Upper lobe of right lung (tissue), 1 donor: ENCODE measurements around the gene ESYT2. TPM values are rescaled to one million over a fixed set of nuclear protein-coding genes. Genes with fewer than 3 reads are reported as not detected.
"Not testable (repeated sequence)": the region's sequence is repeated elsewhere in the genome, so short reads cannot be mapped to it uniquely, and the experiment has no call there.

Source experiments
- ATAC-seq: fragments of 200-7000 bp; cut with Tn5 transposase; one replicate; pipeline ENCODE4 v1.9.1; 2020; ENCODE audit warnings: mild to moderate bottlenecking, moderate library complexity
- DNase-seq: peaks from one replicate; pipeline ENCODE4 v3.0.0-alpha.2; 2020
- H3K27ac ChIP-seq: fragments of 200-600 bp; one replicate; pipeline ENCODE4 v1.8.0; 2022
- H3K27me3 ChIP-seq: fragments of 200-600 bp; one replicate; pipeline ENCODE4 v1.8.0; 2022; ENCODE audit warnings: mild to moderate bottlenecking
- H3K36me3 ChIP-seq: fragments of 200-600 bp; one replicate; pipeline ENCODE4 v1.8.0; 2022
- H3K4me1 ChIP-seq: fragments of 200-600 bp; one replicate; pipeline ENCODE4 v1.8.0; 2022
- H3K4me3 ChIP-seq: fragments of 200-600 bp; one replicate; pipeline ENCODE4 v1.8.0; 2022; ENCODE audit warnings: mild to moderate bottlenecking
- H3K9me3 ChIP-seq: fragments of 200-600 bp; one replicate; pipeline ENCODE4 v1.8.0; 2022
- intact Hi-C: fragments of 100-400 bp; cut with DNase I; formaldehyde crosslinking; loops from one replicate; pipeline ENCODE4 v1.11.0; 2022
- total RNA-seq: library from RNA; stranded (reverse); fragmentation: NEBNext Ultra II Directional; extraction: Animal tissue kit (Norgen Biotek cat#: 25700); gene quantifications from one replicate; pipeline ENCODE4 v1.2.1, GENCODE V29; 2021
- TF ChIP-seq, protein P1 (sequence below): fragments of 200-600 bp; IDR thresholded peaks from one replicate; pipeline ENCODE4 v1.8.0; 2022; ENCODE audit warnings: antibody characterized with exemption
- donor health status: DM: no; HTN: yes; CAD: no; lungs with severe emphysema.

The ESYT2 gene
- total RNA-seq, 1 donor from 2014 or later: 63.1 TPM

DNA sequence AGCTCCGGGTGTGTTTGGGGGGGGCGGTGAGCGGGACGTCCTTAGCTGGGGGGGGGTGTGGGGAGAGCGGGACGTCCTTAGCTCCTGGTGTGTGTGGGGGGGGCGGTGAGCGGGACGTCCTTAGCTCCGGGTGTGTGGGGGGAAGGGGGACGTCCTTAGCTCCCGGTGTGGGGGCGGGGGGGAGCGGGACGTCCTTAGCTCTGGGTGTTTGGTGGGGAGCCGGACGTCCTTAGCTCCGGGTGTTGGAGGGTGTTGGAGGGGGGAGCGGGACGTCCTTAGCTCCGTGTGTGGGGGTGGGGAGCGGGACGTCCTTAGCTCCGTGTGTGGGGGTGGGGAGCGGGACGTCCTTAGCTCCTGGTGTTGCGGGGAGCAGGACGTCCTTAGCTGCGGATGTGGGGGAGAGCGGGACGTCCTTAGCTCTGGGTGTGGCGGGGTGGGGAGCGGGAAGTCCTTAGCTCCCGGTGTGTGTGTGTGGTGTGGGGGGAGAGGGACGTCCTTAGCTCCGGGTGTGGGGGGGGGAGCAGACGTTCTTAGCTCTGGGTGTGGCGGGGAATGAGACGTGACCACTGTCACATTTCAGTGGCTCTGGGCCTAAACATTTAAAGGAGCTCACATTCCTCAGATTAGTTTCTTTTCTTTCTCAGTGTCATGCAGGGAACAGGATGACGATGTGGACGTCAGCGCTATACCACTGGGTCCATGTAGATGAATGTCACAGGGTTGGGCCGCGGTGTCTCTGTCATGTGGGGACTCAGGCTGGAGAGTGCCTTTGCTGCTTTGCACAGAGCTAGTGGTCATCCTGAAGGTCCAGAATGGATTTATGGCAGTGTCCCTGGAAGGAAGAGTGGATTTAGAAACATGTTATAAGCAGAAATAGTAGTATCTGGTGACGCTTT, 34.5 kb upstream of the ESYT2 start:
- DNase-seq (peak; percentile 90), ATAC-seq (peak; percentile 94)
- Histone ChIP-seq H3K36me3 (no peaks in the 10 kb centered on the region), H3K4me1 (peaks cover 8% of the 10 kb centered on the region), H3K9me3 (no peaks in the 10 kb centered on the region), H3K27ac (peak overlapping the region; percentile 92), H3K27me3 (no peaks in the 10 kb centered on the region), H3K4me3 (peak overlapping the region; percentile 47)
- TF ChIP-seq, protein P1, sequence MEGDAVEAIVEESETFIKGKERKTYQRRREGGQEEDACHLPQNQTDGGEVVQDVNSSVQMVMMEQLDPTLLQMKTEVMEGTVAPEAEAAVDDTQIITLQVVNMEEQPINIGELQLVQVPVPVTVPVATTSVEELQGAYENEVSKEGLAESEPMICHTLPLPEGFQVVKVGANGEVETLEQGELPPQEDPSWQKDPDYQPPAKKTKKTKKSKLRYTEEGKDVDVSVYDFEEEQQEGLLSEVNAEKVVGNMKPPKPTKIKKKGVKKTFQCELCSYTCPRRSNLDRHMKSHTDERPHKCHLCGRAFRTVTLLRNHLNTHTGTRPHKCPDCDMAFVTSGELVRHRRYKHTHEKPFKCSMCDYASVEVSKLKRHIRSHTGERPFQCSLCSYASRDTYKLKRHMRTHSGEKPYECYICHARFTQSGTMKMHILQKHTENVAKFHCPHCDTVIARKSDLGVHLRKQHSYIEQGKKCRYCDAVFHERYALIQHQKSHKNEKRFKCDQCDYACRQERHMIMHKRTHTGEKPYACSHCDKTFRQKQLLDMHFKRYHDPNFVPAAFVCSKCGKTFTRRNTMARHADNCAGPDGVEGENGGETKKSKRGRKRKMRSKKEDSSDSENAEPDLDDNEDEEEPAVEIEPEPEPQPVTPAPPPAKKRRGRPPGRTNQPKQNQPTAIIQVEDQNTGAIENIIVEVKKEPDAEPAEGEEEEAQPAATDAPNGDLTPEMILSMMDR: no peak
- intact Hi-C loops: no loop called here

DNA sequence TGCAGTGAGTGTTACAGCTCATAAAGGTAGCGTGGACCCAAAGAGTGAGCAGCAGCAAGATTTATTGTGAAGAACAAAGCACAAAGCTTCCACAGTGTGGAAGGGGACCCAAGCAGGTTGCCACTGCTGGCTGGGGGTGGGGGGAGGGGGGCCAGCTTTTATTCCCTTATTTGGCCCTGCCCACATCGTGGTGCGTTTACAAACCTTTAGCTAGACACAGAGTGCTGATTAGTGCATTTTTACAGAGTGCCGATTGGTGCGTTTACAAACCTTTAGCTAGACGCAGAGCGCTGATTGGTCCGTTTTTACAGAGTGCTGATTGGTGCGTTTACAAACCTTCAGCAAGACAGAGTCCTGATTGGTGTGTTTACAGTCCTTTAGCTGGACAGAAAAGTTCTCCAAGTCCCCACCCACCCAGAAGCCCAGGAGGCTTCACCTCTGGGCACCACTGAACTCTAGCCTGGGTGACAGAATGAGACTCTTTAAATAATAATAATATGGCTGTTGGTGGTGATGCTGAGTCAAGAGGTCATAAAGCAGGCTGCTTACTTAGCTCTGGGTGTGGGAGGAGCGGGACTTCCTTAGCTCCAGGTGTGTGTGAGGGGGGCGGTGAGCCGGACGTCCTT, 33.8 kb upstream of the ESYT2 start:
- H3K36me3 ChIP-seq, intact Hi-C loops, DNase-seq, ATAC-seq, H3K9me3 ChIP-seq, H3K27me3 ChIP-seq: not testable (repeated sequence)
- Histone ChIP-seq H3K27ac (peak overlapping the region; percentile 92), H3K4me3 (peak overlapping the region; percentile 47), H3K4me1 (peaks cover 12% of the 10 kb centered on the region)

DNA sequence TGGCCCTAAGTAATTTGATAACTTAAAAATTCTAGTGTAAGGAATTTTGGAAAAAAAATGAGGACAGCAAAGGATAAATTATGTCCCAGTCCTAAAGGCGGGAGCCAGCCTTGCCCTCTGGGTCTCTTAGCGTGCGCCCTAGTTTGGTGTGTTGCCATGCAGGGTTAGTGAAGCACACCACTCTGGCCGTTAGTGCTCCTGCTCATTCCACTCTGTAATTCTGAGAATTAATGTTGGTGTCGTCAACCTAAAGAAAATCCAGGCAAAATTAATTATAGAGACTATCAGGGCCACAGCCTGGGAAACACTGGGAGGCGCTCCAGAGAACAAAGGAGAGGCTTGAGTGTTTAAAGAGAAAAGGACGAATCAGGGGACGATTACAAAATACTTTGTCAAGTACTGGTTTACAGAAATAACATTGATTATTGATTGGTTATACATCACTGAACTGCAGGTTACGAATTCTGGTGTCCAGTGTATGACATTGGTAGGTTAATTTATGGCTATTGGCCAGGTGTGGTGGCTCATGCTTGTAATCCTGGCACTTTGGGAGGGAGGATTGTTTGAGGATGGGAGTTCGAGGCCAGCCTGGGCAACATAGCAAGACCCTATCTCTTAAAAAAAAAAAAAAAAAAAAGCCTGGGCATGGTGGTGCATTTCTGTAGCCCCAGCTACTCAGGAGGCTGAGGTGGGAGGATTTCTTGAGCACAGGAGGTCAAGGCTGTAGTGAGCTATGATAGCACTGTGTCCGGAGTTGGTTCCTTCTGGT, 32.8 kb upstream of the ESYT2 start:
- Histone ChIP-seq H3K4me3 (no peak overlapping the region), H3K36me3 (no peaks in the 10 kb centered on the region), H3K9me3 (no peaks in the 10 kb centered on the region), H3K27me3 (no peaks in the 10 kb centered on the region), H3K4me1 (peaks cover 22% of the 10 kb centered on the region), H3K27ac (peak overlapping the region; percentile 92)
- TF ChIP-seq, protein P1: no peak
- ATAC-seq (no peak), DNase-seq (no peak)
- intact Hi-C loops: no loop called here

DNA sequence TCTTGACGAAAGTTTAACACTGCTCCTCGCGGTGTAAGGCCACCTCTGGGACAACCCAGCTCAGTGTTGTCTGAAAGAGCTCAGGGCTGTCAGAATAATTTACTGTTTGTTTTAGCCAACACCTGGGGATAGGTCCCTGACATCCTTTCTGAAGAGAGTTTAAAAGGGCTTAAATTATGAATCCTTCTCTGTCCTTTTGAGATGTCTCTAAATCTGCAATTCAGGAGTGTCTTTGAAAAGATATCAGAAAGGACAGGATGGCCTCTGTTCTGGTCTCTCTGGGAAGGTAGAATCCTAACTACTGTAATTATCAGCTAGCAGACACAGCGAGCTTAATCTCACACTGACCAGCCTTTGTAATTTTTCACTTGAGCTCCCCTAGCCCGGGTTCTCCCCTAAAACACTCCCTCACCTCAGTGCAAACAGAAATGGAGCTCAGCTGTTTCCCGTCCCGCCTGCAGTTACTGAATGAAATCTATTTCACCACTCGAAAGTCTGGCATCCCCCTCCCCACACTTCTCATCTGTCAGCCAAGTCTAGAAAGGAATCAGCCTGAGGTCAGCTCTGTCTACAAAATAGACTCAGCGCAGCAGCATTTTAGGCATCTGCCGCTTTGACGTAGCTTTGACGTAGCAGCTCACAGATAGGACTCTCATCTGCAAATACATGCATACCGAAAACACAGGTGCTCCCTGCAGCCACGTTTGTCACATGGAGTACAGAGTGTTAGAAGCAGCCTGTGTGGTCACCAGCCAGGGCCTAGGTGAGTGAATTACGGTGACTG, 31.9 kb upstream of the ESYT2 start:
- no peaks in the 10 kb centered on the region for H3K27me3 ChIP-seq
- H3K4me3 ChIP-seq: no peak overlapping the region
- no peaks in the 10 kb centered on the region for H3K36me3 ChIP-seq
- intact Hi-C loops: no loop called here
- no peak overlapping the region for H3K27ac ChIP-seq
- no peak for ATAC-seq
- no peaks in the 10 kb centered on the region for H3K9me3 ChIP-seq
- peaks cover 24% of the 10 kb centered on the region for H3K4me1 ChIP-seq
- DNase-seq: no peak
- TF ChIP-seq, protein P1: no peak

DNA sequence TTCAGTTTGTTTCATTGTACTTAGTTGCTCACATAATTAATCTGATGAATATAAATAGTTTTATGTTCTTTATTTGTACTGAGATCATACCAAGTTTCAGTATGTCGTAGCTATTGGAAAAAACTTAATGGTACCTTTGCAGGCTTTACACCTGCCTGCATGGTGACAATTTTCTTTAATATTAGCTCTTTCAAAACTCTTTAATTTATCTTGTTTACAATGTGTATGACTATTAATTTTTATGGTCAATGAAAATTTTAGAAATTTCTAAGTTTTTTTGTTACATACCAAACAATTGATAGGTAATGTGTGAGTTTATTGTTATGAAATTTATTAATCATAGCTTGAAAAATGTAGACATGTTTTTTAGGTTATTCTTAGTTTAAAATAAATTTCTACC, 31.1 kb upstream of the ESYT2 start:
- H3K36me3 ChIP-seq: no peaks in the 10 kb centered on the region
- ATAC-seq (no peak), DNase-seq (no peak)
- peaks cover 24% of the 10 kb centered on the region for H3K4me1 ChIP-seq
- TF ChIP-seq, protein P1: no peak
- no peak overlapping the region for H3K27ac ChIP-seq
- H3K9me3 ChIP-seq: no peaks in the 10 kb centered on the region
- no peak overlapping the region for H3K4me3 ChIP-seq
- H3K27me3 ChIP-seq: no peaks in the 10 kb centered on the region
- intact Hi-C loops: no loop called here
